Mucosa of stomach (tissue), 1 donor: ENCODE measurements around the gene JAGN1.
A peak's percentile ranks its signal among the peaks of the same experiment; 100 is the strongest.
"Not testable (repeated sequence)": the region's sequence is repeated elsewhere in the genome, so short reads cannot be mapped to it uniquely, and the experiment has no call there.

ENCODE experiments used
- H3K27me3 ChIP-seq: one replicate; pipeline ENCODE4 v1.7.0; 2013; ENCODE audit warnings: mild to moderate bottlenecking, low read length; ENCODE audit not compliant: control insufficient read depth, insufficient read depth
- H3K36me3 ChIP-seq: one replicate; pipeline ENCODE4 v1.7.0; 2013; ENCODE audit warnings: low read length; ENCODE audit not compliant: control insufficient read depth, insufficient read depth
- H3K4me1 ChIP-seq: one replicate; pipeline ENCODE4 v1.7.0; 2013; ENCODE audit warnings: mild to moderate bottlenecking, low read length; ENCODE audit not compliant: control insufficient read depth, insufficient read depth
- H3K4me3 ChIP-seq: one replicate; pipeline ENCODE4 v1.7.0; 2013; ENCODE audit warnings: low read length
- H3K9ac ChIP-seq: one replicate; pipeline ENCODE4 v1.7.0; 2013; ENCODE audit warnings: mild to moderate bottlenecking, low read length, moderate library complexity
- H3K9me3 ChIP-seq: one replicate; pipeline ENCODE4 v1.7.0; 2013; ENCODE audit warnings: mild to moderate bottlenecking, low read length, moderate library complexity; ENCODE audit not compliant: control insufficient read depth
- donor health status: Pancreatic carcinoma.

JAGN1 gene

GRCh38 chr3:9890249-9891071 is at the start of gene JAGN1:
Gene JAGN1, plus strand, starts transcription at chr3:9890610. Its CDS starts 113 bp downstream, at chr3:9890723.
- Histone ChIP-seq H3K4me3 (peak within 1 kb of the TSS; percentile 98), H3K9ac (peak within 1 kb of the TSS; percentile 99), H3K36me3 (peaks cover 13% of the 10 kb centered on the region), H3K9me3 (no peaks in the 10 kb centered on the region), H3K27me3 (no peaks in the 10 kb centered on the region), H3K4me1 (peaks cover 18% of the 10 kb centered on the region)

- H3K36me3 ChIP-seq, result peaks cover 4% of the 10 kb centered on the region
- no peak overlapping the region for H3K4me3 ChIP-seq
- no peak overlapping the region for H3K9ac ChIP-seq
- H3K27me3 ChIP-seq, result no peaks in the 10 kb centered on the region
- no peaks in the 10 kb centered on the region for H3K9me3 ChIP-seq
- peaks cover 4% of the 10 kb centered on the region for H3K4me1 ChIP-seq
Measured at GRCh38 chr3:9841015-9841414, 49.4 kb upstream of the JAGN1 start.

- H3K9ac ChIP-seq, result peak within 1 kb of the TSS; percentile 74
- H3K27me3 ChIP-seq, result no peaks in the 10 kb centered on the region
- H3K9me3 ChIP-seq, result no peaks in the 10 kb centered on the region
- peaks cover 4% of the 10 kb centered on the region for H3K4me1 ChIP-seq
- peak within 1 kb of the TSS; percentile 64 for H3K4me3 ChIP-seq
- no peaks in the 10 kb centered on the region for H3K36me3 ChIP-seq
Measured at GRCh38 chr3:9843715-9844438, 46.5 kb upstream of the JAGN1 start, which contains the start of gene RPUSD3. Gene RPUSD3, minus strand, starts transcription at chr3:9844008. Its CDS starts 18 bp downstream, at chr3:9843990.

- Histone ChIP-seq H3K9me3 (no peaks in the 10 kb centered on the region), H3K27me3 (no peaks in the 10 kb centered on the region), H3K4me1 (peaks cover 4% of the 10 kb centered on the region), H3K4me3 (no peak overlapping the region), H3K9ac (no peak overlapping the region), H3K36me3 (no peaks in the 10 kb centered on the region)
Measured at GRCh38 chr3:9846231-9846630, 44.2 kb upstream of the JAGN1 start.

- Histone ChIP-seq H3K9me3 (no peaks in the 10 kb centered on the region), H3K4me3 (no peak overlapping the region)
Measured at GRCh38 chr3:9846931-9847488, 43.4 kb upstream of the JAGN1 start.

GRCh38 chr3:9847870-9848269 is 42.5 kb upstream of the JAGN1 start:
- not testable (repeated sequence) for H3K36me3 ChIP-seq, H3K9ac ChIP-seq, H3K9me3 ChIP-seq, H3K27me3 ChIP-seq, H3K4me3 ChIP-seq
- peaks cover 11% of the 10 kb centered on the region for H3K4me1 ChIP-seq

More at GRCh38 chr3:9846931-9847488, 43.4 kb upstream of the JAGN1 start:
- Histone ChIP-seq H3K4me1 (peaks cover 4% of the 10 kb centered on the region), H3K27me3 (no peaks in the 10 kb centered on the region), H3K9ac (no peak overlapping the region), H3K36me3 (no peaks in the 10 kb centered on the region)

- peaks cover 11% of the 10 kb centered on the region for H3K4me1 ChIP-seq
- not testable (repeated sequence) for H3K36me3 ChIP-seq, H3K9ac ChIP-seq, H3K4me3 ChIP-seq, H3K27me3 ChIP-seq, H3K9me3 ChIP-seq
Measured at GRCh38 chr3:9848860-9849259, 41.5 kb upstream of the JAGN1 start.

GRCh38 chr3:9851383-9851782 is 39.0 kb upstream of the JAGN1 start:
- not testable (repeated sequence) for H3K36me3 ChIP-seq, H3K9ac ChIP-seq, H3K9me3 ChIP-seq, H3K27me3 ChIP-seq, H3K4me3 ChIP-seq, H3K4me1 ChIP-seq

GRCh38 chr3:9851926-9852325 is 38.5 kb upstream of the JAGN1 start:
- not testable (repeated sequence) for H3K4me3 ChIP-seq, H3K36me3 ChIP-seq, H3K27me3 ChIP-seq, H3K9ac ChIP-seq, H3K9me3 ChIP-seq, H3K4me1 ChIP-seq

GRCh38 chr3:9852528-9852927 is 37.9 kb upstream of the JAGN1 start:
- Histone ChIP-seq H3K4me1 (peaks cover 7% of the 10 kb centered on the region), H3K9me3 (no peaks in the 10 kb centered on the region), H3K27me3 (no peaks in the 10 kb centered on the region)

GRCh38 chr3:9854291-9854940 is 36.0 kb upstream of the JAGN1 start:
- not testable (repeated sequence) for H3K27me3 ChIP-seq

More at GRCh38 chr3:9852528-9852927, 37.9 kb upstream of the JAGN1 start:
- Histone ChIP-seq H3K9ac (no peak overlapping the region), H3K4me3 (no peak overlapping the region), H3K36me3 (no peaks in the 10 kb centered on the region)

GRCh38 chr3:9855594-9855993 is 34.8 kb upstream of the JAGN1 start:
- no peaks in the 10 kb centered on the region for H3K9me3 ChIP-seq
- no peak overlapping the region for H3K4me3 ChIP-seq
- H3K27me3 ChIP-seq, result no peaks in the 10 kb centered on the region
- H3K4me1 ChIP-seq, result peaks cover 7% of the 10 kb centered on the region
- no peak overlapping the region for H3K9ac ChIP-seq
- no peaks in the 10 kb centered on the region for H3K36me3 ChIP-seq

More at GRCh38 chr3:9854291-9854940, 36.0 kb upstream of the JAGN1 start:
- not testable (repeated sequence) for H3K9ac ChIP-seq, H3K36me3 ChIP-seq, H3K9me3 ChIP-seq, H3K4me1 ChIP-seq, H3K4me3 ChIP-seq
